Stimulated activated CD4-positive, alpha-beta T cell treated with anti-CD3 and anti-CD28 coated beads, Interleukin-4, amount 100 ng/mL, for 1 hour (primary cell): ENCODE data around the gene ISLR.

Source experiments
- DNase-seq: peaks from one replicate; pipeline ENCODE4 v3.0.0-alpha.2; 2020

The ISLR gene

DNA sequence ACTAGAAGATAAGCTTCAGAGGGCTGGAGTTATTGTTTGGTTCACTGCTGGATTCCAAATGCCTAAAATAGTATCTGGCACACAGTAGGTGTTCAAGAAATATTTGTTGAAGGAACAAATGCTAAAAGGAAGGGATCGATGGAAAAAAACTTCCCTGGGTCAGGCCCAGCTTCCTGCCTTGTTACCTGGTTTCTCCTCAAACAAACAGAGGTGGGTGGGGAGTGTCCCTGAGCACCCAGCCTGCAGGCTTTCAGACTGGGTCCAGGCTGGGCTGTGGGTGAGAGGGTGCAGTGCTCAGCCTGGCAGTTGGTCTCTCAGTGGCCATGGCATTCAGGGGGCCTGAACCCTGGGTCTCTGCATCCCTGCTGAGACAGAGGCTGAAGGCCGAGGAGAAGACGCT is 43.4 kb downstream of the ISLR start:
- DNase-seq = no peak

DNA sequence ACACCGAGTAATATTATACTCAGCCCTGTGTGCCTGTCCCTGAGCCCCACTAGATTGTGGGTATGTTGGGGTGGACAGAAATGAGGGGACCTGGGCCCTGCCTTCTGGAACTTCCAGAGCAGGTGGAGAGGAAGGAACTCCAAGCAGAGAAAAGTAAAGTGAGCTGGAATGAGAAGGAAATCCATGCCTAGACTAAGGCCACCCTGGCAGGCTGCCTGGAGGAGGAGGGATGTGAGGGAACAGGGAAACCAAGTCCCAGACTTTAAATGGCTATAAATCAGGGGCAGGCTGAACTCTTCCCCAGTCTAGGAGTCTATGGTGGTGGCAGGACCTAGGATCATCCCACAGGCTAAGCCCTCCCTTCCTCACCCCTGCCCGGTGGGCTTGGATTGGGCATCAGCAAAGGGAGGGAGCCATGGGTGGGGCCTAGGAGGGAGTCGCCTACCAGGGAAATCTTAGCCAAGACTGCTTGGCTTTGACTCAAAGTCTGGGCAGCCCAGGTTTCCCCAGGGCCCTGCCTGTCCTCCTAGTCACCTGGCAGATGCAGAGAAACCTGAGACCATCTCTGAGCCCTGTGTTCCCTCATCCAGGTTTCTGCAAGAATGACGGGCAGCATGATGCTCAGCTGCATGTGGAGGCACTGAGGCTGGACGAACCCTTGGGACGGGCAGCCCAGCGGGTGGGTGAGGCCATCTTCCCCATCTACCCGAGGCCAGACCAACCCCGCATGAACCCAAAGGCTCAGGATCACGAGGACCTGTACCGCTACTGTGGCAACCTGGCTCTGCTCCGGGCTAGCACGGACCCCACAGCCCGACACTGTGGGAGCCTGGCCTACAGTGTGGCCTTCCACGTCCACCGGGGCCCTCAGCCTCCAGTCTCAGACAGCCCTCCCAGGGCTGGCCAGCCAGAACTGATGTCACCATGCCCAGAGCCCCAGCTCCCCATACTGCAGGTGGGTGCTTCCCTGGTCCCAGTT is 44.7 kb downstream of the ISLR start:
- DNase-seq = no peak

DNA sequence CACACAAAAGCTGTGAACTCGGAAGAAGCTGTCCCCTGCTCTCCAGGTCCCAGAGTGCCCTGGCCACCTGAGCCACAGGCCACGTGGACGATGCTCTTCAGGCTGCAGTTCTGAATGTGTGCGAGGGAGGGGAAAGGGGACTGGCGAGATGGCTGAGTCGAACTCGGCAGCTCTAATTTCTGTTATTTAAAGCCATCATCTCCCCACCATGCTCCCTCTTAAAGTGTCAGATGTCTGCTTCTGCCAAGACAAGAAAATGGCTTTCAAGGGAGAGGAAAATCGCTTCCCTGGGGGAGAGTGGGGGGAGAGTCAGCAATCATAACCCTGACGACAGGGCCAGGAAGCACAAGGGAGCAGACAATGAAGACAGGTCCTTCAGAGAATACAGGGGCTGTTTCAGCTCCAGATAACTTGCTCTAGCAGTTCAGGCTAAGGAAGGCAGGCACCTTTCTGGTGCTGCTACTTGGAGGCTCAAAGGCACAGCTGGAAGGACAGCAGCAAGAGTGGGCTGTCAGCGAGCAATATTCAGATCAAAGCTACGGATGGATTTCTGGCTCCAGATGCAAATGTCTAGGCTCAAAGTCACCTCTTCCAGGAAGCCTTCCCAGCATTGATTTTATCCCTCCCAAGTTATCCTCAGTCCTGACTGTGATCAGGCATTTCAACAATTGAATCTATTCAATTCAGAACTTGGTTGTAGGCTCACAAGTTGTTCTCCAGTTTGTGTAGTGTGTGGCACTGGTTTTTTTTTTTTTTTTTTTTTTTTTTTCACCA is 47.2 kb downstream of the ISLR start:
- DNase-seq = no peak

- DNase-seq = no peak
Measured at GRCh38 chr15:74221399-74222239, 48.1 kb downstream of the ISLR start.

- DNase-seq = no peak
Measured at GRCh38 chr15:74222240-74223119, 49.0 kb downstream of the ISLR start.

DNA sequence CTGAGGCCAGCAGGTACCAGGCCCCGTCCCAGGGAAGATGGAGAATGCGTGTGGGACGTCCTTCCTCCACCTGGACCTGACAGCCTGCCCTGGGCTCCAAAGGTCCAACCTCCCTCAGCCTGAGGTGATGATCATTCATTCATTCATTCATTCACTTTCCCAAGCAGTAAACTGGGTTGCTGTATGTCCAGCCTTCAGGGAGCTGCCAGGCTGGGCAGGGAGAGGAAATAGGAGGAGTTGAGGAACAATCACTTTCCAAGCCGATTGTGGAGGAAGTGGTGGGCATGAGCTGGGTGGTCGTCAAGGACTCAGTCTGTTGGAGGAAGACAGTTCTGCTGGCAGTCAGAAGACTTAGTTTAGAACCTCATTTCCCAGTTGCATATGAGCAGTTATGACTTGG is 52.4 kb downstream of the ISLR start:
- DNase-seq = no peak
